ENCODE data around the gene FRAS1. TPM values are rescaled to one million over a fixed set of nuclear protein-coding genes. Genes with fewer than 3 reads are reported as not detected.

FRAS1 gene
- total RNA-seq, 1 experiment from 2014 or later = 13.1 TPM

DNA sequence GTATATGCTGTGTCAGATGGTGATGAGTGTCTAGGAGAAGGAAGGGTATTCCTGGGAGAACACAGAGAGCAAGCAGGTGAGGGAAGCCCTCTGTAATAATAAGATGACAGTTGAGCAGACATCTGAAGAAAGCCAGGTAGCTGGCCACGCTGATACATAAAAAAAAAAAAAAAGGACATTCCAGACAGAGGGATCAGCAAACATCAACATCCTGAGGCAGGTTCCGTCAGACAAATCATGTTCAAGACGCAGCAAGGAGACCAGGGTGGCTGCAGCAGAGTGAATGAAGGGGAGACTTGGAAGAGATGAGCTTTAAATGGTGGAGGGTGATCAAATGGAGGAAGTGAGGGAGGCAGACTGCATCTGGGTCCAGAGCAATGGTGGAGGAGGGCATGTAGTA lies 396.9 kb downstream of the FRAS1 start:
- no peaks in the 10 kb centered on the region for H4K20me1 ChIP-seq (ENCODE audit: insufficient read depth)
- TF ChIP-seq, protein P1, sequence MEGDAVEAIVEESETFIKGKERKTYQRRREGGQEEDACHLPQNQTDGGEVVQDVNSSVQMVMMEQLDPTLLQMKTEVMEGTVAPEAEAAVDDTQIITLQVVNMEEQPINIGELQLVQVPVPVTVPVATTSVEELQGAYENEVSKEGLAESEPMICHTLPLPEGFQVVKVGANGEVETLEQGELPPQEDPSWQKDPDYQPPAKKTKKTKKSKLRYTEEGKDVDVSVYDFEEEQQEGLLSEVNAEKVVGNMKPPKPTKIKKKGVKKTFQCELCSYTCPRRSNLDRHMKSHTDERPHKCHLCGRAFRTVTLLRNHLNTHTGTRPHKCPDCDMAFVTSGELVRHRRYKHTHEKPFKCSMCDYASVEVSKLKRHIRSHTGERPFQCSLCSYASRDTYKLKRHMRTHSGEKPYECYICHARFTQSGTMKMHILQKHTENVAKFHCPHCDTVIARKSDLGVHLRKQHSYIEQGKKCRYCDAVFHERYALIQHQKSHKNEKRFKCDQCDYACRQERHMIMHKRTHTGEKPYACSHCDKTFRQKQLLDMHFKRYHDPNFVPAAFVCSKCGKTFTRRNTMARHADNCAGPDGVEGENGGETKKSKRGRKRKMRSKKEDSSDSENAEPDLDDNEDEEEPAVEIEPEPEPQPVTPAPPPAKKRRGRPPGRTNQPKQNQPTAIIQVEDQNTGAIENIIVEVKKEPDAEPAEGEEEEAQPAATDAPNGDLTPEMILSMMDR (conservative IDR thresholded peaks at IDR 0.05) = no peak
- no peak for TF ChIP-seq EZH2 (IDR thresholded peaks at IDR 0.05; ENCODE audit: low read depth)
- H3K4me1 ChIP-seq (replicated peaks; ENCODE audit: insufficient read depth) = no peaks in the 10 kb centered on the region
- no peak overlapping the region for H3K4me2 ChIP-seq
- H2AFZ ChIP-seq = no peak overlapping the region
- intact Hi-C loops (cut with micrococcal nuclease; ENCODE audit: unreplicated experiment) = no loop called here
- H3K4me3 ChIP-seq = no peak overlapping the region
- H3K9me3 ChIP-seq (ENCODE audit: insufficient read depth, low read depth) = no peaks in the 10 kb centered on the region
- ChIA-PET CTCF (no interaction called here), POLR2A (ENCODE audit: unreplicated experiment) (no interaction called here)
- no TSS peak for BruUV-seq (replicated peaks)
- H3K79me2 ChIP-seq (ENCODE audit: low read depth) = no peaks in the 10 kb centered on the region
- no peaks in the 10 kb centered on the region for H3K36me3 ChIP-seq (ENCODE audit: low read depth)
- no peaks in the 10 kb centered on the region for H3K27me3 ChIP-seq (ENCODE audit: insufficient read depth, low read depth)
- no peaks in the 10 kb centered on the region for H3F3A ChIP-seq (ENCODE audit: insufficient read depth, low read depth)
- no peak for DNase-seq
- H3K9me2 ChIP-seq (ENCODE audit: insufficient read depth) = no peaks in the 10 kb centered on the region
- H3K27ac ChIP-seq = no peak overlapping the region

DNA sequence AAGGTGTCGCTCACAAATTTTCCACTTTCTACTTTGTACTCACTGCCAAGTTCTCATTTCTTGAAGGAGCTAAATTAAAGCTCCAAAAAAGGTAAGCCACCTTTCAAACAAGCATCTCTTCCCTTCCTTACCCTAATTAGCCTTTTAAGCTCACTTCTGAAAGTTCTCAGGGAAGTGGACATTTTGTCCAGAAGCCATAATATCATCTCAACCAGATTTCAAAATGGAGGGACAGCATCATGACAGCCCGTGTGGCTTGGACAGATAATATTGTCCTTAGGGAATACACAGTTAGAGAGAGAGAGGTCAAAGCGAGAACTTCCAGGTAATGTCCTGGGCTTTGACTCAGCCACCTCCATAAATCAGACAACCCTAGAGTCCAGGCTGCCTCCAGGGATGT lies 400.6 kb downstream of the FRAS1 start:
- Histone ChIP-seq H3K9me2 (ENCODE audit: insufficient read depth) (no peaks in the 10 kb centered on the region), H3K36me3 (ENCODE audit: low read depth) (no peaks in the 10 kb centered on the region), H3K9me3 (ENCODE audit: insufficient read depth, low read depth) (no peaks in the 10 kb centered on the region), H3F3A (ENCODE audit: insufficient read depth, low read depth) (no peaks in the 10 kb centered on the region), H3K4me2 (no peak overlapping the region), H3K27ac (no peak overlapping the region), H4K20me1 (ENCODE audit: insufficient read depth) (no peaks in the 10 kb centered on the region), H2AFZ (no peak overlapping the region), H3K79me2 (ENCODE audit: low read depth) (no peaks in the 10 kb centered on the region), H3K27me3 (ENCODE audit: insufficient read depth, low read depth) (no peaks in the 10 kb centered on the region), H3K4me1 (replicated peaks; ENCODE audit: insufficient read depth) (no peaks in the 10 kb centered on the region), H3K4me3 (no peak overlapping the region)
- POLR2A ChIA-PET (ENCODE audit: unreplicated experiment) = no interaction called here
- BruUV-seq (replicated peaks) = no TSS peak
- TF ChIP-seq EZH2 (IDR thresholded peaks at IDR 0.05; ENCODE audit: low read depth) = no peak
- TF ChIP-seq, protein P1 (conservative IDR thresholded peaks at IDR 0.05) = no peak
- CTCF ChIA-PET = no interaction called here
- DNase-seq = no peak
- intact Hi-C loops (cut with micrococcal nuclease; ENCODE audit: unreplicated experiment) = no loop called here

DNA sequence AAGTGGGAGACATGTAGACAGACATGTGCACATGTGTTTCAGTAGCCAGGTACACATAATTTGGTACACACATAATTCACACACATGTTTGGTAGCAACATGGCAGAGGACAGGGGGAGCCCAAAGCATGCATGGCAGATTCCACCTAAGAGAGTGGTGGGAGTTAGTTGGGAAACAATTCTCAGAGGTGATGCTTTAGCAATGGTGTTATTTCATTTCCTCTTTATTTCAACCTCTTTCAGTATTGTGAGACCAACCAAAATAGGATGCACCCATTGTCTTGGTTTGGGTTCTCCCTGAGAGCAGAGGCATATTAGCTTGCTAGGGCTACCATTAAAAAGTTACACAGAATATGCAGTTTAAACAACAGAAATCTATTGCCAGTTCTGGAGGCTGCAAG lies 402.2 kb downstream of the FRAS1 start:
- no peak overlapping the region for H3K27ac ChIP-seq
- no peak overlapping the region for H2AFZ ChIP-seq
- no peaks in the 10 kb centered on the region for H3K9me2 ChIP-seq (ENCODE audit: insufficient read depth)
- no peaks in the 10 kb centered on the region for H3K27me3 ChIP-seq (ENCODE audit: insufficient read depth, low read depth)
- BruUV-seq (replicated peaks) = no TSS peak
- H3K4me1 ChIP-seq (replicated peaks; ENCODE audit: insufficient read depth) = no peaks in the 10 kb centered on the region
- H3K4me2 ChIP-seq = no peak overlapping the region
- H3K9me3 ChIP-seq (ENCODE audit: insufficient read depth, low read depth) = no peaks in the 10 kb centered on the region
- TF ChIP-seq EZH2 (IDR thresholded peaks at IDR 0.05; ENCODE audit: low read depth) = no peak
- TF ChIP-seq, protein P1 (conservative IDR thresholded peaks at IDR 0.05) = no peak
- intact Hi-C loops (cut with micrococcal nuclease; ENCODE audit: unreplicated experiment) = no loop called here
- CTCF ChIA-PET = no interaction called here
- no peaks in the 10 kb centered on the region for H3K79me2 ChIP-seq (ENCODE audit: low read depth)
- H3F3A ChIP-seq (ENCODE audit: insufficient read depth, low read depth) = no peaks in the 10 kb centered on the region
- no peak overlapping the region for H3K4me3 ChIP-seq
- H4K20me1 ChIP-seq (ENCODE audit: insufficient read depth) = no peaks in the 10 kb centered on the region
- POLR2A ChIA-PET (ENCODE audit: unreplicated experiment) = no interaction called here
- no peak for DNase-seq
- no peaks in the 10 kb centered on the region for H3K36me3 ChIP-seq (ENCODE audit: low read depth)
